DMS153 treated with DMSO at 0.1 percent for 48 hours (cell line): ENCODE data around the gene CA7.
"Not testable (repeated sequence)": the region's sequence is repeated elsewhere in the genome, so short reads cannot be mapped to it uniquely, and the experiment has no call there.

Experiments used
- DNase-seq: peaks from one replicate; lab custom pipeline; 2025; ENCODE audit not compliant: unreplicated experiment; lab: John Stamatoyannopoulos, UW

CA7 gene

GRCh38 chr16:66895999-66896398 is 51.8 kb downstream of the CA7 start:
- DNase-seq = no peak

DNA sequence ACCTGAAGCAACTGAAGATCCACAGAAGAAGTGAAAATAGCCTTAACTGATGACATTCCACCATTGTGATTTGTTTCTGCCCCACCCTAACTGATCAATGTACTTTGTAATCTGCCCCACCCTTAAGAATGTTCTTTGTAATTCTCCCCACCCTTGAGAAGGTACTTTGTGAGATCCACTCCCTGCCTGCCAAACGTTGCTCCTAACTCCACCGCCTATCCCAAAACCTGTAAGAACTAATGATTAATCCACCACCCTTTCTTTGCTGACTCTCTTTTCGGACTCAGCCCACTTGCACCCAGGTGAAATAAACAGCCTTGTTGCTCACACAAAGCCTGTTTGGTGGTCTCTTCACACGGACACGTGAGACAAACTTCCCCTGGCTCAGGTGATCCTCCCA is 52.5 kb downstream of the CA7 start:
- DNase-seq = not testable (repeated sequence)

- no peak for DNase-seq
These were observed 54.0 kb downstream of the CA7 start for GRCh38 chr16:66898207-66898606.

DNA sequence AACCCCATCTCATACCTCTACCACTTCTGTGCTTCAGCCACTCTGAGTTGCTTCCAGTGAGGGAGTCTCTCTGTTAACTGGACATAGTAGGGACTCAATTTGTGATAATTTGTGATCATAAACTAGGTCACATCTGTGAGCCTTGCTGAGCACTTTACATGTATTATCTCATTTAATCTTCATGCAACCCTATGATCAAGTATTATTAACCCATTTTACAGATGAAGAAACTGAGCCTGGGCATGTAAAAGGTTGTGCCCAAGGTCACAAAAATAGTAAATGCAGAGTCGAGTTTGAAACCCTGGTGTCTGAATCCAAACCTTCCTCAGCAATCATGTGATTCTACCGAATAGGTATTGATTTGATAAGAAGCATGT is 54.7 kb downstream of the CA7 start:
- no peak for DNase-seq

- no peak for DNase-seq
These were observed 55.2 kb downstream of the CA7 start for GRCh38 chr16:66899310-66899944.

GRCh38 chr16:66899945-66900710 is 55.9 kb downstream of the CA7 start:
- peak; percentile 2 for DNase-seq

- DNase-seq = no peak
These were observed 56.7 kb downstream of the CA7 start for GRCh38 chr16:66900721-66901441.

DNA sequence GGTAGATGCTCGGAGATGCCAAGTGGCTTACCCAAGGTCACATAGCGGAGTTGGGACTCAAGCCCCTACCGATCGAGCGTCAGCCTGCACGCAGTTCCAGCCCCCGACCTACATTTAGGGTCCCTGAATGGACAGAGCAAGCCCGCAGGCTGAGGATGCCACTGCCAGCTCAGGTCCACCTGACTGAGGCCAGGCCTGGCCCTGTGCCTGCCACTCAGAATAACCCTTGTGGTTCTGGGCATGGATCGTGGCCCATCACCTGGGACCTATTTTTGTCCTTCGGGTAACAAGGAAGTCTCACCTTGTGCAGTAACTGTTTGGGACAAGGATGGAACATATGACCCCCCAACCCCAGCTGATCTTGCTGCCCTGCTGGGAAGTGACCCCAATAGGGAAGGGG is 57.4 kb downstream of the CA7 start:
- no peak for DNase-seq

DNA sequence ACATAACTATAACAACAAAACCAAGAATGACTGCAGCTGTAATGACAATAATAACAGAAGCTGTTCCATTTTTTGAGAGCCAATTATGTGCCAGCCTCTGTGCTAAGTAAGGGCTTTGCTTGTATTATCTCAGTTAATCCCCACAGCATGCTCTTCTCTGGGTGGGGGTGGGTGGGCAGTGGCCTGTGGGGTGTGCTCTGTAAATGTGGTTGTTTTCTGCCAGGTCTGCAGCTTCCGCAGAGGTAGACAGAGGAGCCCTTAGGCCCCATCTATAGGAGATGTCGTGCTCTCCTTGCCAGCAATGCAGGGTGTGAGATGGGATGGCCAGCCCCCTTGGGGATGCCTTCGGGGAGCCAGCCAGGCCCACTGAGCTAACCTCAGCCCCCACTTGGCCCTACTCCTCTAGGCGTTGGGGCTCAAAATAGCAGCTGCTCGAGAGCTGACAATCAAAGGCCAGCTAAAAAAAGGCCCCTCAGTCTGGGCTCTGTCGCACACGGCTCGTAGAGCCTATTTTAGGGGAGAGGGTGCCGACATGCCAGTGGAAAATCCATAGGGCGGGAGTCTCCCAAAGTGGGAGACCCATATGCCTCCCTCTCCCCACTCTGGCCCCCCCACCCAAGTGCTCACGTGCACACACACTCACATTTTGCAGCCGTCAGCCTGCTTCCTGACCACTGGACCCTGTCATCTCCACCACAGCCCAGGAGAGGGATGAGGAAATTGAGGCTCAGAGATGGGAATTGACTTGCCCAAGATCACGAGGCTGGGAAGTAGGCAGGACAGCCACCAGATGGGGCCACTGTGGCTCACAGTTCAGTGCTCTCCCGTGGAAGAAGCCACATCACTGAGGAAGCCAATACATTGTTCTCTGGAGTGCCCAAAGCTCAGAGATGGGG is 58.7 kb downstream of the CA7 start:
- no peak for DNase-seq
